H54 (cell line): ENCODE measurements around the gene REX1BD.

Experiments used
- DNase-seq: peaks from one replicate; pipeline ENCODE4 v3.0.0; 2011; ENCODE audit warnings: low spot score, mixed read lengths; ENCODE audit not compliant: insufficient read length
- FAIRE-seq: peaks from 3 replicates; lab custom pipeline; 2011; peaks lifted over from hg19 to GRCh38; lab: Jason Lieb, UNC
- POLR2A ChIP-seq: IDR thresholded peaks from 2 replicates; pipeline ENCODE4 v1.6.1; 2011; ENCODE audit warnings: low read depth, mild to moderate bottlenecking, low read length

REX1BD gene

GRCh38 chr19:18610556-18611326, 22.1 kb downstream of the REX1BD start:
- FAIRE-seq (no peak), DNase-seq (no peak)
- no peak for TF ChIP-seq POLR2A

- no peak for TF ChIP-seq POLR2A
- DNase-seq (no peak), FAIRE-seq (no peak)
Observed at GRCh38 chr19:18611327-18612050, 22.9 kb downstream of the REX1BD start.

- DNase-seq (no peak), FAIRE-seq (no peak)
- no peak for TF ChIP-seq POLR2A
Observed at GRCh38 chr19:18612051-18612771, 23.6 kb downstream of the REX1BD start.

GRCh38 chr19:18612772-18613588, 24.4 kb downstream of the REX1BD start, which contains the start of gene TMEM59L:
Gene TMEM59L (plus strand): TSS chr19:18612870. CDS start chr19:18612959, 89 bp downstream.
- DNase-seq, result no peak
- TF ChIP-seq POLR2A, result peak; percentile 21; the same call in 1 of the 2 replicates
- FAIRE-seq, result no peak

GRCh38 chr19:18613589-18614234, 25.1 kb downstream of the REX1BD start:
- DNase-seq (no peak), FAIRE-seq (no peak)
- no peak for TF ChIP-seq POLR2A

GRCh38 chr19:18616023-18616422, 27.4 kb downstream of the REX1BD start:
- DNase-seq (no peak), FAIRE-seq (no peak)
- no peak for TF ChIP-seq POLR2A

GRCh38 chr19:18617562-18617961, 29.0 kb downstream of the REX1BD start:
- DNase-seq, result no peak
- FAIRE-seq, result no peak

GRCh38 chr19:18618236-18618635, 29.6 kb downstream of the REX1BD start:
- TF ChIP-seq POLR2A, result no peak
- DNase-seq (no peak), FAIRE-seq (no peak)

More at GRCh38 chr19:18617562-18617961, 29.0 kb downstream of the REX1BD start:
- TF ChIP-seq POLR2A, result no peak

- FAIRE-seq, result no peak
- DNase-seq, result no peak
- TF ChIP-seq POLR2A, result no peak
Observed at GRCh38 chr19:18620311-18620710, 31.7 kb downstream of the REX1BD start.

- TF ChIP-seq POLR2A, result no peak
- DNase-seq (no peak), FAIRE-seq (no peak)
Observed at GRCh38 chr19:18620902-18621301, 32.3 kb downstream of the REX1BD start.

GRCh38 chr19:18626906-18627305, 38.3 kb downstream of the REX1BD start:
- no peak for TF ChIP-seq POLR2A
- no peak for FAIRE-seq
- no peak for DNase-seq

- no peak for TF ChIP-seq POLR2A
- no peak for DNase-seq
- no peak for FAIRE-seq
Observed at GRCh38 chr19:18629166-18630088, 40.8 kb downstream of the REX1BD start.
